ENCODE data around the gene SMAD5. TPM values are rescaled to one million over a fixed set of nuclear protein-coding genes. Genes with fewer than 3 reads are reported as not detected.

SMAD5 gene
- polyA plus RNA-seq, 3 donors, result 7.9 to 19.2 (median 17.3) TPM

DNA sequence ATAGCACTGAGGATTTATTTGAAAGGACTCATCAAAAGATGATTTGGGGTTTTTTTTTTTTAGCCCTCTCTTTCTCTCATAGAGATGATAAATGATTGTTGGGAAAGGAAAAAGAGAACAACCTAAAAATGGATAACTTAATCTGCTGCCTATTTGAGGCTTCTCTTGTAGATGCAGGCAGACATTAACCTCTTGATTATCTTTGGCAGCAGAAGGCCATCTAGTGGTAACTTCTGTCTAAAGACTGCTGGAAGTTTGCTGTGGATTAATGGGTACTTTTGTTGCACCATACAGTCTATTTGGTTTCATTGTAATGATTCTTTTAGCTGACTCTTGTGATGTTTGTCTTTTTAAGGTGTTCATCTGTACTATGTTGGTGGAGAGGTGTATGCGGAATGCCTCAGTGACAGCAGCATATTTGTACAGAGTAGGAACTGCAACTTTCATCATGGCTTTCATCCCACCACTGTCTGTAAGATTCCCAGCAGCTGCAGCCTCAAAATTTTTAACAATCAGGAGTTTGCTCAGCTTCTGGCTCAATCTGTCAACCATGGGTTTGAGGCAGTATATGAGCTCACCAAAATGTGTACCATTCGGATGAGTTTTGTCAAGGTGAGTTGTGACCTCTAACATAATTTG, 41.5 kb downstream of the SMAD5 start:
- Histone ChIP-seq H3K4me2 (replicated peaks; ENCODE audit: extremely low read depth, low read length, poor library complexity, severe bottlenecking) (no peak overlapping the region), H3K79me2 (ENCODE audit: insufficient read depth, low read length) (no peaks in the 10 kb centered on the region), H3K27me3 (ENCODE audit: control insufficient read depth in 2 of 2, insufficient read depth in 2 of 2, low read length in 2 of 2) (no peaks in the 10 kb centered on the region), H3K4me1 (ENCODE audit: control insufficient read depth in 1 of 2, insufficient read depth in 2 of 2, low read length in 2 of 2) (no peaks in the 10 kb centered on the region), H4K20me1 (ENCODE audit: insufficient read depth, low read length) (no peaks in the 10 kb centered on the region), H3K36me3 (replicated peaks in 1 of 2; ENCODE audit: control insufficient read depth in 1 of 2, insufficient read depth in 2 of 2, low read length in 2 of 2) (peaks cover 48 to 88% of the 10 kb centered on the region in 2 donors), H3K9ac (ENCODE audit: insufficient read depth, low read length, poor library complexity, severe bottlenecking) (no peak overlapping the region), H3K27ac (ENCODE audit: low read depth in 1 of 2, low read length in 2 of 2) (no peak overlapping the region), H2AFZ (ENCODE audit: insufficient read depth, low read depth, low read length, poor library complexity, severe bottlenecking) (no peak overlapping the region), H3K9me3 (replicated peaks in 1 of 2; ENCODE audit: control insufficient read depth in 1 of 2, insufficient read depth in 1 of 2, low read length in 2 of 2) (no peaks in the 10 kb centered on the region), H3K4me3 (replicated peaks in 1 of 3; ENCODE audit: low read depth in 2 of 3, low read length in 3 of 3) (no peak overlapping the region)
- Mint-ChIP-seq H3K4me3 (no peak overlapping the region), H3K27me3 (ENCODE audit: low read depth in 3 of 3) (no peaks in the 10 kb centered on the region), H3K4me1 (no peaks in the 10 kb centered on the region), H3K36me3 (peaks cover 64 to 73% of the 10 kb centered on the region in 2 donors), H3K9me3 (no peaks in the 10 kb centered on the region), H3K27ac (no peak overlapping the region)
- DNase-seq, result peak in 1 of 3 donors; percentile 27
- TF ChIP-seq, protein P1, sequence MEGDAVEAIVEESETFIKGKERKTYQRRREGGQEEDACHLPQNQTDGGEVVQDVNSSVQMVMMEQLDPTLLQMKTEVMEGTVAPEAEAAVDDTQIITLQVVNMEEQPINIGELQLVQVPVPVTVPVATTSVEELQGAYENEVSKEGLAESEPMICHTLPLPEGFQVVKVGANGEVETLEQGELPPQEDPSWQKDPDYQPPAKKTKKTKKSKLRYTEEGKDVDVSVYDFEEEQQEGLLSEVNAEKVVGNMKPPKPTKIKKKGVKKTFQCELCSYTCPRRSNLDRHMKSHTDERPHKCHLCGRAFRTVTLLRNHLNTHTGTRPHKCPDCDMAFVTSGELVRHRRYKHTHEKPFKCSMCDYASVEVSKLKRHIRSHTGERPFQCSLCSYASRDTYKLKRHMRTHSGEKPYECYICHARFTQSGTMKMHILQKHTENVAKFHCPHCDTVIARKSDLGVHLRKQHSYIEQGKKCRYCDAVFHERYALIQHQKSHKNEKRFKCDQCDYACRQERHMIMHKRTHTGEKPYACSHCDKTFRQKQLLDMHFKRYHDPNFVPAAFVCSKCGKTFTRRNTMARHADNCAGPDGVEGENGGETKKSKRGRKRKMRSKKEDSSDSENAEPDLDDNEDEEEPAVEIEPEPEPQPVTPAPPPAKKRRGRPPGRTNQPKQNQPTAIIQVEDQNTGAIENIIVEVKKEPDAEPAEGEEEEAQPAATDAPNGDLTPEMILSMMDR (IDR thresholded peaks at IDR 0.05), result peak; percentile 24
- intact Hi-C loops (cut with micrococcal nuclease), result no loop called here
- no CpG with 5 or more reads among the region's 2 CpGs for WGBS (ENCODE audit: insufficient coverage)

DNA sequence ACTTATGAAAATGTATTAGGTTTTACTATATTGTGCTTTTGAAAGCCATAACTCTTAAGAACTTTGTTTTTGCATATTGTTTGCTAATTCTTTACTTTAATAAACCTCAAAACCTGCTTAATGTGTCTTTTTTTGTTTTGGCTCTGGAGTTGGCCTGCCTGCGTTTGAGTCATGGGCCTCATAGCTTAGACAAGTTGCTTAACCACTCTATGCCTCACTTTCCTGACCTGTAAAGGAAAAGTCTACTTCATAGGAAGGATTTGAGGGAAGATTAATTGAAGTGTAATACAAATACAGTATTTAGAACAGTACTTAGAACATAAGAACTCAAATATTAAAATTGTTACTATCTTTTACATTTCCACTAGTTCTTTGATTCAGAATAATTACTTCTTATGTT, 50.0 kb downstream of the SMAD5 start:
- H3K4me3 Mint-ChIP-seq, result no peak overlapping the region
- WGBS (ENCODE audit: insufficient coverage), result no CpG with 5 or more reads among the region's 1 CpG

More for the DNA sequence above, 50.0 kb downstream of the SMAD5 start:
- Mint-ChIP-seq H3K27me3 (ENCODE audit: low read depth in 3 of 3) (peaks cover 0 to 4% (median 0%) of the 10 kb centered on the region in 3 donors), H3K27ac (no peak overlapping the region), H3K4me1 (no peaks in the 10 kb centered on the region), H3K36me3 (peaks cover 42% of the 10 kb centered on the region in 2 donors), H3K9me3 (no peaks in the 10 kb centered on the region)
- Histone ChIP-seq H3K4me2 (replicated peaks; ENCODE audit: extremely low read depth, low read length, poor library complexity, severe bottlenecking) (no peak overlapping the region), H3K9ac (ENCODE audit: insufficient read depth, low read length, poor library complexity, severe bottlenecking) (no peak overlapping the region), H3K9me3 (replicated peaks in 1 of 2; ENCODE audit: control insufficient read depth in 1 of 2, insufficient read depth in 1 of 2, low read length in 2 of 2) (no peaks in the 10 kb centered on the region), H4K20me1 (ENCODE audit: insufficient read depth, low read length) (no peaks in the 10 kb centered on the region), H3K4me1 (ENCODE audit: control insufficient read depth in 1 of 2, insufficient read depth in 2 of 2, low read length in 2 of 2) (no peaks in the 10 kb centered on the region), H3K27ac (ENCODE audit: low read depth in 1 of 2, low read length in 2 of 2) (no peak overlapping the region), H3K79me2 (ENCODE audit: insufficient read depth, low read length) (no peaks in the 10 kb centered on the region), H3K4me3 (replicated peaks in 1 of 3; ENCODE audit: low read depth in 2 of 3, low read length in 3 of 3) (no peak overlapping the region), H3K36me3 (replicated peaks in 1 of 2; ENCODE audit: control insufficient read depth in 1 of 2, insufficient read depth in 2 of 2, low read length in 2 of 2) (peaks cover 14 to 44% of the 10 kb centered on the region in 2 donors), H3K27me3 (ENCODE audit: control insufficient read depth in 2 of 2, insufficient read depth in 2 of 2, low read length in 2 of 2) (no peaks in the 10 kb centered on the region), H2AFZ (ENCODE audit: insufficient read depth, low read depth, low read length, poor library complexity, severe bottlenecking) (no peak overlapping the region)
- DNase-seq, result no peak
- intact Hi-C loops (cut with micrococcal nuclease), result no loop called here
- TF ChIP-seq, protein P1 (IDR thresholded peaks at IDR 0.05), result no peak

All from CD14-positive monocyte (primary cell).